Mesothelial cell of epicardium (in vitro differentiated cells): ENCODE results near the gene OLFML3. TPM values are rescaled to one million over a fixed set of nuclear protein-coding genes. Genes with fewer than 3 reads are reported as not detected.

Experiments used
- DNase-seq, 2 experiments: peaks; one replicate each; pipeline ENCODE4 v3.0.0; 2021; ENCODE audit warnings: low spot score in 2 of 2; ENCODE audit not compliant: unreplicated experiment in 2 of 2
- H3K27ac Mint-ChIP-seq: 2 replicates; pipeline ENCODE4 v1.8.0; 2021; ENCODE audit warnings: mixed read lengths
- H3K27me3 Mint-ChIP-seq: 2 replicates; pipeline ENCODE4 v1.8.0; 2021; ENCODE audit warnings: low read depth, mixed read lengths
- H3K36me3 Mint-ChIP-seq: 2 replicates; pipeline ENCODE4 v1.8.0; 2021; ENCODE audit warnings: mixed read lengths
- H3K4me1 Mint-ChIP-seq: 2 replicates; pipeline ENCODE4 v1.8.0; 2021; ENCODE audit warnings: mixed read lengths
- H3K4me3 Mint-ChIP-seq: 2 replicates; pipeline ENCODE4 v1.8.0; 2021; ENCODE audit warnings: mild to moderate bottlenecking, moderate library complexity, mixed read lengths
- H3K9me3 Mint-ChIP-seq: 2 replicates; pipeline ENCODE4 v1.8.0; 2021; ENCODE audit warnings: mixed read lengths
- total RNA-seq: library from RNA; stranded (reverse); gene quantifications from 3 replicates; pipeline ENCODE4 v1.2.1, GENCODE V29; 2021
- TF ChIP-seq, protein P1 (sequence below): fragments of 200-600 bp; sonication (generic); IDR thresholded peaks from one replicate; pipeline ENCODE4 v1.5.0; 2021; ENCODE audit warnings: antibody characterized with exemption; ENCODE audit not compliant: unreplicated experiment

The OLFML3 gene
- total RNA-seq, 1 donor from 2014 or later: 115 TPM

DNA sequence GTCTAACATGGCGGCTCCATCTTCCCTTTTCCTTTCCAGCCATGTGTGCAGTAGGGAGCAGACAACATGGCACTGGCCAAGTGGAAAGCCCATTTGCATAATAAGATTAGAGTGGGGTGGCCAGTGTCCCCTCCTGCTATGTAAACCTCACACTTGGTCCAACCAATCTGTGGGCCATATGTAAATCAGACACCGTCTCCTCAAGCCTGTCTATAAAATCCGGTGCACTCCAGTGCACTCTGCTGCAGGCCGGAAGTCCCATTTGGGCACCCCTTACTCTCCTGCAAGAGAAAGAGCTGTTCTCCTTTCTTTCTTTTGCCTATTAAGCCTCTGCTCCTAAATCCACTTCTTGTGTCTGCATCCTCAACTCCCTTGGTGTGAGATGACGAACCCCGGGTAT is 44.1 kb downstream of the OLFML3 start:
- Mint-ChIP-seq H3K36me3 (no peaks in the 10 kb centered on the region), H3K9me3 (peaks cover 8% of the 10 kb centered on the region), H3K4me1 (peaks cover 21% of the 10 kb centered on the region), H3K27me3 (no peaks in the 10 kb centered on the region), H3K4me3 (no peak overlapping the region), H3K27ac (no peak overlapping the region)
- DNase-seq: no peak
- TF ChIP-seq, protein P1, sequence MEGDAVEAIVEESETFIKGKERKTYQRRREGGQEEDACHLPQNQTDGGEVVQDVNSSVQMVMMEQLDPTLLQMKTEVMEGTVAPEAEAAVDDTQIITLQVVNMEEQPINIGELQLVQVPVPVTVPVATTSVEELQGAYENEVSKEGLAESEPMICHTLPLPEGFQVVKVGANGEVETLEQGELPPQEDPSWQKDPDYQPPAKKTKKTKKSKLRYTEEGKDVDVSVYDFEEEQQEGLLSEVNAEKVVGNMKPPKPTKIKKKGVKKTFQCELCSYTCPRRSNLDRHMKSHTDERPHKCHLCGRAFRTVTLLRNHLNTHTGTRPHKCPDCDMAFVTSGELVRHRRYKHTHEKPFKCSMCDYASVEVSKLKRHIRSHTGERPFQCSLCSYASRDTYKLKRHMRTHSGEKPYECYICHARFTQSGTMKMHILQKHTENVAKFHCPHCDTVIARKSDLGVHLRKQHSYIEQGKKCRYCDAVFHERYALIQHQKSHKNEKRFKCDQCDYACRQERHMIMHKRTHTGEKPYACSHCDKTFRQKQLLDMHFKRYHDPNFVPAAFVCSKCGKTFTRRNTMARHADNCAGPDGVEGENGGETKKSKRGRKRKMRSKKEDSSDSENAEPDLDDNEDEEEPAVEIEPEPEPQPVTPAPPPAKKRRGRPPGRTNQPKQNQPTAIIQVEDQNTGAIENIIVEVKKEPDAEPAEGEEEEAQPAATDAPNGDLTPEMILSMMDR: no peak

DNA sequence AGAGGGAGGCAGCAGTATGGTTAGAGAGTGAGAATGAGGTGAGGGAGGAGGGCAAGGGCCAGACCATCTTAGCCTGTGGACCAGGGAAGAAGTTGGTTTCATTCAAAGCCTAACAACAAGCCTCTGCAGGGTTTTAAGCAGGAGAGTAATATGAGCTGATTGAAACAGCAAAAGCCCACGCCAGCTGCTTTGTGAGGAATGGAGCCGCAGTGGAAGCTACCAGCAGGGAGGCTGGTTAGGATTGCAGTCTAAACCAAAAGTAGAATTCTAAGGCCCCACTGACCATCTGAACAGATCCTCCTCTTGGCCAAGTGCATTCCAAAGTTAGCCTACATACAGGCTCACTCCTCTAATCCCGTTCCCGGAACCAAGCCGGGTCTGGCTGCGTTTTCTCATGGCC is 44.8 kb downstream of the OLFML3 start:
- H3K36me3 Mint-ChIP-seq: no peaks in the 10 kb centered on the region
- peaks cover 8% of the 10 kb centered on the region for H3K9me3 Mint-ChIP-seq
- peak overlapping the region; percentile 6 for H3K27ac Mint-ChIP-seq
- H3K27me3 Mint-ChIP-seq: no peaks in the 10 kb centered on the region
- H3K4me1 Mint-ChIP-seq: peaks cover 21% of the 10 kb centered on the region
- no peak overlapping the region for H3K4me3 Mint-ChIP-seq
- DNase-seq: no peak
- TF ChIP-seq, protein P1: no peak

DNA sequence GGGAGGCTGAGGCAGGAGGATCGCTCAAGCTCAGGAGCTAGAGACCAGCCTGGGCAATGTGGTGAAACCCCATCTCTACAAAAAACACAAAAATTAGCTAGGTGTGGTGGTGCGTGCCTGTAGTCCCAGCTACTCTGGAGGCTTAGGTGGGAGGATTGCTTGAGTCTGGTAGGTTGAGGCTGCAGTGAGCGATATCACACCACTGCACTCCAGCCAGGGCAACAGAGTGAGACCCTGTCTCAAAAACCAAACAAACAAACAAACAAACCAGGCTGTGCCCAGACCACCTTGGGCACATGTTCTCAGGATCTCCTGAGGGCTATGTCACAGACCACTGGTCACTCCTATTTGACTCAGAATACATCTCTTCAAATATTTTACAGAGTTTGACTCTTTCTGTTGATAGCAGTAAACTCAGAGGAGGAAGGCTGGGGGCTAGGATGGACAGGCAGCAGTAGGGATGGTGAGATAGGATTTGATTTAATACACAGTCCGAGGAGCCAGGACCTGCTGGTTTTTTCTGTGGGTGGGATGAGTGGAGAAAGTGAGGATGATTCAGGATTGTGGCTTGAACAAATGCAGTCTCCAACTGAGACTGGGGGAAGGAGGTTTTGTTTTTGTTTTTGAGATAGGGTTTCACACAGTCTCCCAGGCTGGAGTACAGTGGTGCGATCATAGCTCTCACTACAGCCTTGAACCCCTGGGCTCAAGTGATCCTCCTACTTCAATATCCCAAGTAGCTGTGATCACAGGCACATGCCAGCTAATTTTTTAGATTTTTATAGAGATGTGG is 46.5 kb downstream of the OLFML3 start:
- TF ChIP-seq, protein P1: no peak
- H3K27me3 Mint-ChIP-seq: no peaks in the 10 kb centered on the region
- no peak overlapping the region for H3K27ac Mint-ChIP-seq
- peaks cover 21% of the 10 kb centered on the region for H3K4me1 Mint-ChIP-seq
- no peak overlapping the region for H3K4me3 Mint-ChIP-seq
- no peaks in the 10 kb centered on the region for H3K9me3 Mint-ChIP-seq
- no peak for DNase-seq
- H3K36me3 Mint-ChIP-seq: no peaks in the 10 kb centered on the region

DNA sequence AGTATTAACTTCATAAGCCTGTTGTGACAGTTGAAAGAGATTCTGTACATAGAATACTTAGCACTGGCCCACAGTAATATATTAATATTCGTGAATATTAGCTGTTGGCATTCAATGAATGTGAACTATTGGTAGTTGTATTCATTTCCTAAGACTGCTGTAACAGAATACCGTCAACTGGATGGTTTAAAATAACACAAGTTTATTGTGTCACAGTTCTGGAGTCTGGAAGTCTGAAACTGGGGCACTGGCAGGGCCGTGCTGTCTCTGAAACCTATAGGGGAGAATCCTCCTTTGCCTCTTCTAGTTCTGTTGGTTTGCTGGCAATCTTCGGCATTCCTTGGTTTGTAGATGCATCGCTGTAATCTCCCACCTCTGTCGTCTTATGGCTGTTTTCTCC is 47.5 kb downstream of the OLFML3 start:
- TF ChIP-seq, protein P1: no peak
- H3K27ac Mint-ChIP-seq: no peak overlapping the region
- H3K4me3 Mint-ChIP-seq: no peak overlapping the region
- no peak for DNase-seq
- H3K9me3 Mint-ChIP-seq: no peaks in the 10 kb centered on the region
- H3K4me1 Mint-ChIP-seq: peaks cover 17% of the 10 kb centered on the region
- no peaks in the 10 kb centered on the region for H3K36me3 Mint-ChIP-seq
- no peaks in the 10 kb centered on the region for H3K27me3 Mint-ChIP-seq

Other genes starting within 250 kb of the OLFML3 start
- gene PHTF1, start 220.0 kb upstream of the OLFML3 start, total RNA-seq: 22.9 to 26.7 TPM (median 24.2 TPM) in 3 replicates
- 23.7 to 27.7 TPM (median 24.7 TPM) in 3 replicates for gene RSBN1, start 167.0 kb upstream of the OLFML3 start, total RNA-seq
- 0.11 TPM in 1 of 3 replicates, not detected in the others for gene PTPN22, start 107.8 kb upstream of the OLFML3 start, total RNA-seq
- gene BCL2L15, start 91.9 kb upstream of the OLFML3 start, total RNA-seq: 0.27 to 1.1 TPM (median 0.55 TPM) in 3 replicates
- gene AP4B1, start 74.7 kb upstream of the OLFML3 start, total RNA-seq: 26.8 to 31.6 TPM (median 31.6 TPM) in 3 replicates
- gene DCLRE1B, start 74.1 kb upstream of the OLFML3 start, total RNA-seq: 8.1 to 10.0 TPM (median 9.5 TPM) in 3 replicates
- gene HIPK1, start 50.1 kb upstream of the OLFML3 start, total RNA-seq: 43.6 to 44.5 TPM (median 43.9 TPM) in 3 replicates
- 0.09 to 0.29 TPM (median 0.25 TPM) in 3 replicates for gene SYT6, start 174.4 kb downstream of the OLFML3 start, total RNA-seq